DLD1 (cell line): ENCODE results near the gene PKN3.

Source experiments
- in situ Hi-C: cut with HindIII; loops from 2 replicates; pipeline ENCODE4 v1.10.0; 2017; ENCODE audit warnings: low sequenced_read_pairs

The PKN3 gene

GRCh38 chr9:128715436-128715750 is 13.1 kb downstream of the PKN3 start:
- in situ Hi-C loops, result no loop called here

- in situ Hi-C loops, result no loop called here
Measured at GRCh38 chr9:128716581-128717254, 14.4 kb downstream of the PKN3 start.

DNA sequence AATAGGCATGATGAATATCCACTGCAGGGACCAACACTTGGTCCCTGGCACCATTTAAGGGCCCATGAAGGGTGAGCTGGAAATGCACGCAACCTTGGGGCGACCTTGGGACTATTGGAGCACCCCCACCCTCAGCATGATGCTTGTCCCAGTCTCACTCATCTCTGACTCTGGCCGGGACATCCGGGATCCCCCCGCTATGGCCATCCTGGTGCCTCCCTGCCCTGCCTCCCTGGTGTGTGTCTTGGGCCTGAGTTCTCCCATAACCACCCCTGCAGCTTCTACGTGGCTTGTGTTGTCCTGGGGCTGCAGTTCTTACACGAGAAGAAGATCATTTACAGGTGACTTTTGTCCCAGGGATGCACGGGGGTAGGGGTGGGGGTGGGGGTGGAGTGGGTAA is 15.7 kb downstream of the PKN3 start:
- in situ Hi-C loops, result no loop called here

DNA sequence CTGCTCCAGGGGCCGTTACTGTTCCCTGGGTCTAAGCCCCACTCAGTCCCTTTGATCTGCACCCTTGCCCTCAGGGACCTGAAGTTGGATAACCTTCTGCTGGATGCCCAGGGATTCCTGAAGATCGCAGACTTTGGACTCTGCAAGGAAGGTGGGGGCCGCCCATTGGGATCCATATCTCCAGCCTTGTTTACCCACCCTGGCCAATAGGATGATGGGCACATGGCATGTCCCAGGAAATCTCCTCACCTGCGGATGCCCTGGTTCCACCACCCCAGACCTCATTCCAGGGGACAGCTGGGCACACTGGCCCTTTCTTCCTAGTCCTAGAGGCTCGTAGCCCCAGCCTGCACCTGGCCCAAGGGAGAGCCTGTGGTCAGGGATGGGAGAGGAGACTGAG is 16.2 kb downstream of the PKN3 start:
- in situ Hi-C loops, result no loop called here

DNA sequence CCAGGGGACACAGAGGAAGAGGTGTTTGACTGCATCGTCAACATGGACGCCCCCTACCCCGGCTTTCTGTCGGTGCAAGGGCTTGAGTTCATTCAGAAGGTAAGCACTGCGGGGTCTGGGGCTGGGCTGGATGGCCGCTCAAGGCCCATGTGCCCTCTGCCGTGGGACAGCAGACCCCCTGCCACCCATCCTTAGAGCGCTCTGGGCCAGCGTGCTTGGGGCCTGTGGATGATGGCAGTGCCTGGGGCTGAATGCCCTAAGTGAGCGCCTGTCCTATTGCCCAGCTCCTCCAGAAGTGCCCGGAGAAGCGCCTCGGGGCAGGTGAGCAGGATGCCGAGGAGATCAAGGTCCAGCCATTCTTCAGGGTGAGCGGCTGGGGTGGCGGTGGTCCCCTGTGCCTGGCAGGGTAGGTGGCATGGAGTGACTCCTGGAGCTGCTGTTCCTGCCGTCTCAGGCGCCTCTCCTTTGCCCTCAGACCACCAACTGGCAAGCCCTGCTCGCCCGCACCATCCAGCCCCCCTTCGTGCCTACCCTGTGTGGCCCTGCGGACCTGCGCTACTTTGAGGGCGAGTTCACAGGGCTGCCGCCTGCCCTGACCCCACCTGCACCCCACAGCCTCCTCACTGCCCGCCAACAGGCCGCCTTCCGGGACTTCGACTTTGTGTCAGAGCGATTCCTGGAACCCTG is 17.8 kb downstream of the PKN3 start:
- in situ Hi-C loops, result no loop called here

DNA sequence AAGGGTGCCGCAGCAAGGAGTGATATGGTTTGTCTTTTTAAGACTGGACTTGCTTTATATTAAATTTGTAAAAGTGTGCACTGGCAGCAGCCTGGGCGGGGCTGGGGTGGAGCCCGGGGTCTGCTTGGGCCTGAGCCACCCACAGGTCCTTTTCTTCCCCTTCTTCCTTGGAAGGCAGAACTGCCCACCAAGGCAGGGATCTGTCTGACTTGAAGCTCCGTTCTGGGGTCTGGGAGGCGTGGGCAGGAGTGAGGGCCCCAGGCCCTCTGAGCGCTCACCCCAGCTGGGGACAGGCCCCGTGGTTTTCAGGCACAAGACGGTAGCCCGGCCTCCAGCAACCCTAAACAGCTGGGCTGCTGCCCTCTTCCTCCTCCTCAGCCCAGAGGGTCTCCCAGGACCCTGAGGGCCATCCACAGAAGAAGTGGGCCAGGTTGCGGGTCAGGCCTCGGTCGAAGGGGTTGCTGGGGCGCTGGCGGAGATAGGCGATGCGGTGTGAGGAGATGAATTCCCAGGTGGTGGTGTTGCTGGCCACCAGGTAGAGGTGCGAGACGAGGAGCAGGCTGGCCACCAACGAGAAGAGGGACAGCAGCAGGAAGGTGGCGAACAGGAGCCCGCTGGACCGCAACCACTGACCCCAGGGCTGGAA is 18.7 kb downstream of the PKN3 start:
- in situ Hi-C loops, result no loop called here

- in situ Hi-C loops, result no loop called here
Measured at GRCh38 chr9:128721487-128722010, 19.2 kb downstream of the PKN3 start.

- in situ Hi-C loops, result no loop called here
Measured at GRCh38 chr9:128722380-128723351, 20.4 kb downstream of the PKN3 start.

DNA sequence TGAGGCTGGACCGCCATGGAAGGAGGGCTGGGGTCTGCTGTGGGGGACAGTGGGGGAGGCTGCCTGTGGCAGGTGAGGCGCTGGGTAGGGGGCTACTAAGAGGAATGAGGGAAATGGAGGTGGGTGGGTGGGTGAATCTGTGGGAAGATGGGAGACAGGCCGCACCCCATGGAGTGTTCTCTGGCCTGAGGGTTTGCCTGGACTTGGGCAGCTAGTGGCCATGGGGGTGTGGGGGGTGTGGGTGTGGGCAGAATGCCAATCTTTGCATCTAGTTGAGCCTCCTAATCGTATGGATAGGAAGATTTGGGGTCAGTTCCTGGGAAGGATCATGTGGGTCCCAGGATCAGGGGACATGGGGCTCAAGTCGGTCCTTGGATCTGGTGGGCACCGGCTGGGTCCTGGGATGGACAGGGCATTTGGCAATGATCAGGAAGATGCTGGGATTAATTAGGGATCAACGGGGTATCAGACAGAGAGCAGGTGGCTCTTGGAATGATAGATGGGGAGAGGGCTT is 21.1 kb downstream of the PKN3 start:
- in situ Hi-C loops, result no loop called here

DNA sequence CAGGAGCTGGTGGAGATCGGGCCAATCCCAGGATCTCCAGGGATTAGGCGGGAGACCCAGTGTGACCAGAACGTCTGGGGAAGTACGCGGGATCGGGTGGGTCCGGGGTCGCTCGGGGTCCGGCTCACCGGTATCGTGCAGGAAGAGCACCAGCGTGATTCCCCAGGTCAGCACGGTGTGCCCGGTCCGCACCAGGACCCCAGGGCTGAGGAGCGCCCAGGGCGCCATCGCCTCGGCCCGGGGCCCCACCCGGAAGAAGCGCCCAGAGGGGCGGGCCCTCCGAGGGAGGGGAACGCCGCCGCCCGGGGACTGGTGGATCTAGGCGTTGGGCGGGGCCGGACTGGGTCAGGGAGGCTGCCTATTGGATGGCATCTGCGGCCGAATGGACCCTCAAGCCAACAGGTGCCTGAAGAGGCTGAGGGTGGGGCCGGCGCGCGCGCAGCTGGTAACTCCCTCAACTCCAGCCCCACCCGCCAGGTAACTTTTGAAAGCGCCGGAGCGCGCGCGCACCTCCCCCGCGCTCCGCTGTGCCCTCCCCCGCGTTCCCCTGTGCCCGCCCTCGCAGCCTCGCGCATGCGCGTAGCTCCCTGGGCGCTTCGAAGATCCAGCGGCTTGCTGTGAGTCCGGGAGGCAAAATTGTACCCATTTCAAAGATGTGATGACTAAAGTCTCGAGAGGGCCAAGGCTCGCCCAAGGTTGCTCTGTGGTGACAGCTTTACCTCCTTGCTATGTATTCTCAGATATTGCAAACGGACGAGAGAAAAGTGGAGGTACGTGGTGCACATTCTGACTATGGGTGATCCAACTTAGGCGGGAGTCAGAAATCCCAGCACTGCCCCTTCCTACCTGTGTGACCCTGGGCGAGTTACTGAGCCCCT is 21.8 kb downstream of the PKN3 start, which contains the start of gene ZDHHC12:
ZDHHC12 (minus strand) TSS at position 262 of the 878 bp plus-strand sequence; CDS start at position 228, 34 bp downstream.
- in situ Hi-C loops, result no loop called here

DNA sequence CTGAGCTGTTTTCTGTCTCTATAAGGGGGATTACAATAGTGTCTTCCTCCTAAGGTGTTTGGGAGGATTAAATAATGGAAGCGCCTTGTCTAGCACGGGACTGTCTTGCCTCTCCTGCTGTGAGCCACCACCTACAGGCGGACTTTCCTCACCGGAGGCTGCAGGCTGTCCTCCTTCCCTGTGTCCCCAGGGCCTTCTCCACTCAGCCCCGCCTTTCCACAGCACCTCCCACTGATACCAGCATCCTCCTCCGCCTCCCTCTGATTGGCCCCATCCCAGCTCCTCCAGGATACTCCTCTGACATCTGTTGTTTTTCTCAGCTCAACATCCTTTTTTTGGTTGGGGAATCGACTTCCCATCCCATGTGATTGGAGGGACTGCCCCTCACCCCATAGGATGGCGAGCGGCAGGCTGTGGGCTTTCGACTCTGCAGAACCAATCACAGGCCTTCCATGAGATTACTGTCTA is 22.5 kb downstream of the PKN3 start:
- in situ Hi-C loops, result no loop called here

DNA sequence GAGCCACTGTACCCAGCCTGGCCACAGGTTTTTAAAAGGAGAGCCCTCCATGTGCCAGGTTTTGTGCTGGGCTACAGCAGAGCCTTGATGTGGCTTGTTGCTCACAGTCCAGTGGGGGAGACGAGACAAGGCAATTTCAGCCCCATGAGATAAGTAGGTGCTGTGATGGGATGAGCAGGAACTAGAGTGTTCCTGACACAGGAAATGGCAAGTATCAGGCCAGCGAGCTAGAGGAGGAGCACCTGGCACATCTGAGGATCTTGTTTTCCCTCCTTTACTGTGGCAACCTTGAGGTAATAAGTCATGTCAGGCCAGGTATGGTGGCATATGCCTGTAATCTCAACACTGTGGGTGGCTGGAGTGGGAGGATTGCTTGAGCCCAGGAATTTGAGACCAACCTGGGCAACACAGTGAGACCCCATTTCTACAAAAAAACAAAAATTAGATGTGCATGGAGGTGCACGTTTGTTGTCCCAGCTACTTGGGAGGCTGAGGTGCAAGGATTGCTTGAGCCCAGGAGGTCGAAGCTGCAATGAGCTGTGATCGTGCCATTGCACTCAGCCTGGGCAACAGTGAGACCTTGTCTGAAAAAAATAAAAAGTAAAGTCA is 25.4 kb downstream of the PKN3 start:
- in situ Hi-C loops, result no loop called here

DNA sequence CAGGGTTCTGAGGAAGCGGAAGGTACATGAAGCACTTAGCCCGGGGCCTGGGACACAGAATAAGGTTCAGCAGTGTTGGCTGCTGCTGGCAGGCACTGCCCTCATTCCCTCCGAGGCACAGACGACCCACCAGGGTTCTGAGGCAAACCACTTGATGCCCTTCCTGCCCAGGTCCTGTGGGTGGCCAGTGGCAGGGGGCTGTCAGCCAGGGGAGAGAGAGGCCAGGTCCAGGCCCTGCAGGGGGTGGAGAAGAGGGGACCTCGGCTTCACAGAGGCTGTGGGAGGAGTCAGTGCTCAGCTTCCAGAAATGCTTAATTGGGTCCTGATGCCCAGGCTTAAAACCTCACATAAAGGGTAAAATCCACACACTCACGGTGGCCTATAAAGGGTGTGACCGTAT is 26.0 kb downstream of the PKN3 start:
- in situ Hi-C loops, result no loop called here

- in situ Hi-C loops, result no loop called here
Measured at GRCh38 chr9:128729302-128729701, 27.0 kb downstream of the PKN3 start.

DNA sequence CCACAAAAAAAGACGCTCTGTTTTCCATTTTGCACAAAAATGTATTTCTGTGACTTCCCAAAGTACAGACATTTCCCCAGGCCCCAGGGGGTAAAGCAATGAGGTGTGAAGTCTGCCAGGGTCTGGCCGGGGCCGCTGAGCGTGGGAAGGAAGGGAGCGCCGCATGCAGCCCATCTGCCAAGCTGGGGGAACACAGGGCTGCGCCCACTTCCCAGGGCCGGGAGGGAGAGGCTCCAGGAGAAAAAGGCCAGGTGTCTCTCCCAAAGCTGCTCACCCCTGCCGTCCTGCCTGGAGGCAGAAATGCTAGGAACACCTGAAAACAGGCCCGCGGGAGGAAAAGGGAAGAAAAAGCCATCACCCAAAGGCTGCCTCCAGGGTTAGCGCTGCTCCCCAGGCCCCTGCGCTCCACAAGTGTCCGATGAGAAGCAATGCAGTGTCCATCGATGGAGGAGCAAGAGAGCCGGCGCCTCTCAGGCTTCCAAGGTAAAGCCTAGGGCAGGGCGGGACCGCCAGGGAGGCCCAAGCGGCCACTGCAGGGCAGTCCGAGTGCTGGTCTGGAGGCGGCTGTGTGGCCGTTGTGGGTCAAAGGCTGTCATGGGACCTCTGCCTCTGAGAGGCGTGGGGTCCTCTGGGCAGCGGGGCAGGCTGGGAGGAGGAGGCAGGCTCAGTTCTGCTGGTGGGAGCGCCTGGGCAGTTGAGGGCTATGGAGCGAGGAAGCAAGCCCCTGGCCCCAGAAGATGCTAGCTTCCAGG is 27.6 kb downstream of the PKN3 start:
- in situ Hi-C loops, result no loop called here

DNA sequence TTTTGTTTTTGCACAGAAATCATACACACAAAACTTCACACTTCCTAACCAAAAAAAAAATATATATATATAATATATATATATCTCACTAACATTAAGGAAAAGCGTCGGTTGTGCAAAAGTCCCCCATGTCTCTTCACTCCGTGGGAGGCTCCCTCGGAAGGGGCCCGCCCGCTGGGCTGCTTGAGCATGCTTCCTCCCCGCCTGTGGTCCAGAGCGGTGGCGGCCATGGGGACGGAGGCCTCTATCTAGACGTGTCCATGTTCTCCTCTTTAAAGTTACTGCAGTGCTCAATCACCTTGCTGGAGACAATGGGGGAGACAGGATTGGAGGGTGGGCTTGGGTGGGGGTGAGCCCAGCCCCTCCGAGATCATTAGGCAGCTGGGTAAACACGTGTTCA is 28.8 kb downstream of the PKN3 start:
- in situ Hi-C loops, result no loop called here

GRCh38 chr9:128731691-128732090 is 29.4 kb downstream of the PKN3 start:
- in situ Hi-C loops, result no loop called here

DNA sequence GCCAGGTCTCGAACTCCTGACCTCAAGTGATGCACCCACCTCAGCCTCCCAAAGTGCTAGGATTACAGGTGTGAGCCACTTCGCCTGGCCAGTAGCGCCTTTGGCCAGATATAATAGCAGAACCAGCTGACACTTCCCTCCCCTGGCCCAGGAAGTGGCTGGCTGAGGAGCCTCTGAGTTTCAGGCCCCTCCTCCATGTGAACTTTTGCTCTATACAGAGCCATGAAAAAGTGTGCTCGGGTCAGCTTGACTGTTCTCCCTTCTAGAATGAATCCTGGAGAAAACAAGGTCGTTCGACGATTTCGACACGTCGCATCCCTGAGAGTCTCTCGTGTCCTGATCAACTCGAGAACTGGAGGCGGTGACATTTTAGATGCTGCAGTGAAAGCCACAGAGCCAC is 30.3 kb downstream of the PKN3 start:
- in situ Hi-C loops, result no loop called here
